GM18505 (cell line): ENCODE data around the gene TMEM80.

Experiments used
- ATAC-seq: cut with Tn5 transposase; IDR thresholded peaks from one replicate; pipeline ENCODE4 v1.9.1; 2021; ENCODE audit not compliant: unreplicated experiment
- POLR2A ChIP-seq: IDR thresholded peaks from 4 replicates; pipeline ENCODE4 v1.6.1; 2011; ENCODE audit warnings: borderline replicate concordance; ENCODE audit not compliant: insufficient read depth, insufficient read length; ENCODE audit errors: extremely low read depth

The TMEM80 gene

DNA sequence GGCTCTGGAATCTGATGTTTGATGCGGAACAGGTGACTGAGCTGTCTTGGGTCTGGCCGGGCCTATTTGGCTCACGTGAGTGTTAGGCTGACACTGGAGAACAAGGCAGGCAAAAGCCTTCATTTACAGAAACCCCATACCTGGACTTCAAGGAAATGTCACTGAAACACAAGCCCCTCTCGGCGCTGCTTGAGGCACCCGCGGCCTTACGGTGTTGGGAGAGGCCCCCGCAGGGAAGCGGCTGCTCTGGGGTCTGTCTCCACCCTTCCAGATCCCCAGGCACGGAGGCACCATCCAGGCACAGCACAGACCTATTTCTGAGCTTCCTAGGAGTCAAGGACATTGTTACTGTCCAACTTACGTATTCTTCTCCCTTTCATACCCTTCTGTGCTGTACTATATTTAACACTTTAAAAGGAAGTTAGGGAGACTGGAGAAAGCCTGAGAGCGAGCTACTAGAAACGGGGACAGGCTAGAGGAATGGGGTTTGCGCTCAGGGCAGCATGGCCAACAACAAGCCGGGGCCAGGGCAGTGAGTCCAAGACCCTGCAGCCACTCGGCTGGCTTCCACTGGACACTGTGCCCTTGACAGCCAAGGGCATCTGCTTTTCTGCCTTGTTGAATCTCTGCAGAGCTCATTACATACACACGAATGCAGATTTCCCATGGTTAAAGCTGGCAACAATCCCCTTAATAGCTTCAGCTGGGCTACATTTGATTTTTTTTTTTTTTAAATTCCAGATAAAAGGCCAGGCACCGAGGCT lies 34.8 kb upstream of the TMEM80 start:
- ATAC-seq, result no peak
- TF ChIP-seq POLR2A, result no peak

DNA sequence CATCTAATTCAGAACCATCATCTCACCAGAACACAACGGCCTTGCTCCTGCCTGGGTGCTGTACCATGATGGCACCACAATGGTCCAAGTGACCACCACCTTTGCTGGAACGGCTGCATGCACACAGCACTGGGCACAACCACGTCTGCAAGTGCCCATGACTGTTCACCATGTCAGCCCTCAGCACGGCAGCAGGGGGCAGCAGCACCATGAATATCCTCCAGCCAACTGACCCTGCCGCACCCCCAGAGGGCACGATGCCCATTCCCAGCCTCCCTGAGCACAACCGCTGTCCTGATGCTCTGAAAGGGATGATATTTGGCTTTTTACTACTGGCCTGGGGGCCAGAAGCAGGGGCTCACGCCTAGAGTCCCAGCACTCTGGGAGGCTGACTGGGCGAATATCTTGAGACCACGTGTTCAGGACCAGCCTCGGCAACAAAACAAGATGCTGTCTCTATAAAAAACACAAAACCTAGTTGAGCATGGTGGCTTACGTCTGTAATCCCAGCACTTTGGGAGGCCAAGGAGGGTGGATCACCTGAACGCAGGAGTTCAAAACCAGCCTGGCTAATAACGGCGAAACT lies 32.8 kb upstream of the TMEM80 start:
- no peak for TF ChIP-seq POLR2A
- ATAC-seq, result no peak

DNA sequence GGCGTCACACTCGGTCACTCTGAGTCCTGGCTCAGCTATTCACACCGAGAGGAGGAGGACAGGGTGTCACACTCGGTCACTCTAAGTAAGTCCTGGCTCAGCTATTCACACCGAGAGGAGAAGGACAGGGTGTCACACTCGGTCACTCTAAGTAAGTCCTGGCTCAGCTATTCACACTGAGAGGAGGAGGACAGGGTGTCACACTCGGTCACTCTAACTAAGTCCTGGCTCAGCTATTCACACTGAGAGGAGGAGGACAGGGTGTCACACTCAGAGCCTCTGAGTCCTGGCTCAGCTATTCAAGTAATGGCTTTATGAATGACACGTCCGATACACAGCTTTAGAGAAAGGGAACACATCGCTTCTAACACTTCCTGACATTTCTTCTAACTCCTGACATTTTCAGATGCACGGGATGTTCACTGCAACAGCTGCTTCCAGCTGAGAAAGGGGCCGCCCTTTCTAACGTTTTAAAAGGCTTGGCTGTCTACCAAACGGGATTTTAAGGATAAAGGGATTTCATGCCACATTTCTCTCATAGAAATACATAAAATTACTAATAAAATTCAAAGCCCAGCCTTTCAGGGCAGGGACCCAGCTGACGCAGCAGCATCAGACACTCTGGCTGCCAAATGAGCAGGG lies 30.4 kb upstream of the TMEM80 start:
- no peak for ATAC-seq
- no peak for TF ChIP-seq POLR2A

DNA sequence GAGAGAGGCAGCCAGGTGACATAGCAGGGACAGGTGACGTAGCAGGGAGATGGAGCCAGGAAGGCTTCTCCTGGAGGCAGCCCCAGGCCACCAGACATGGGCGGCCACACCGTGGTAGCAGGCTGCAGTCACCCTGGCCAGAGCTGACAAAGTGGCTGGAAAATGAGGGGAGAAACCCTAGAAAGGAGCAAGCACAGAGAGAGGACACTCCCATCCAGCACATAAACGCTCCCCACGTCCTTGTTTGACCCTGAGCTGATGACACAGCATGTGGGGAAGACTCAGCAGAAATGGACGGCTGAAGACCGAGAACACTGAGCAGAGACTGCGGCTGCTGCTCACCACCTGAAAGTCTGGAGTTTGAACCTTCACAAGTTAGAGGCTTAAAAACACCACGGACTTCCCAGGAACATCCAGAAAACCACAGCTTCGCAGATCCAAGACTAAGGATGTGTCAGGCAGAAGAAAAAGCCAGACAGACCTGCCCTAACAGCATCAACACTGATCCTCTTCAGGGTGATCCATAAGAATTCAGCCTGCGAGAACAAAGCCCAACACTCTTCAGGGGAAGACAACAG lies 29.8 kb upstream of the TMEM80 start:
- TF ChIP-seq POLR2A, result no peak
- ATAC-seq, result no peak

DNA sequence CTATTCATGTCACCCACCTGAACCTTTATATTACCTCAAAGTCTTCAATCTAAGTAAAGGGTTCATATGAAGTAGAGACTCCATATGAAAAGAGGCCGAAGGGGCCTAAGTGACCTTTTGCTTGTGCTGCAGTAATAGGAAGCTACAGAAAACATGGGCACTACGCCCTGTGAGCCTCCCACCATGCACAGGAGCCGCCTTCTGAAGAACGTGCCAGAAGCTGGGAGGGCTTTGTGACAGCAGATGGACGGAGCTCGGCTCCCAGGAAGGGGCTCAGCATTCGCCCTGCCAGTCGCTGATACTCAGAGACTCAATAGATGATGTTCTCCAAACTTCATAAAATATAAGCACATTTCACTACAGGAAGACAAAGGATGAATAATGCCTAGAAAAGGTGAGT lies 21.8 kb upstream of the TMEM80 start:
- TF ChIP-seq POLR2A, result no peak
- ATAC-seq, result no peak

DNA sequence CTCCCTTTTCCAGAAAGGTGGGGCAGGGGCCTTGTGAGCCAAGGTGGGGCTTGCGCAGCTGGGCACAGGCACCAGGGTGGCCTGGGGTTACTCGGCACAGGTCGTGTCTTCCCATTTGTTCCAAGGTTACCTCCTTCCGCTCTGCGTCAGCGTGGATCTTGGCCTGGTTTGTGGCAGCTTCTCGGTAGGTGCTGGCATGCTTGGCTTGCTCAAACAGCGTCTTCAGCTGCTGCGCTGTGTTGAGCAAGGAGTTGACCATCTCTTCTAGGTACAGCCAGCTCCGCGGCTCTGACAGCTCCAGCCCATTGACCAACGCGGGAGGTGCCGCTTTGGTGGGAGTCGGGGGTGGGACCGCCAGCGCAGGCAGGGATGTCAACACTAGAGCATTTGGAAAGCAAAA lies 21.2 kb upstream of the TMEM80 start:
- TF ChIP-seq POLR2A, result no peak
- ATAC-seq, result no peak

DNA sequence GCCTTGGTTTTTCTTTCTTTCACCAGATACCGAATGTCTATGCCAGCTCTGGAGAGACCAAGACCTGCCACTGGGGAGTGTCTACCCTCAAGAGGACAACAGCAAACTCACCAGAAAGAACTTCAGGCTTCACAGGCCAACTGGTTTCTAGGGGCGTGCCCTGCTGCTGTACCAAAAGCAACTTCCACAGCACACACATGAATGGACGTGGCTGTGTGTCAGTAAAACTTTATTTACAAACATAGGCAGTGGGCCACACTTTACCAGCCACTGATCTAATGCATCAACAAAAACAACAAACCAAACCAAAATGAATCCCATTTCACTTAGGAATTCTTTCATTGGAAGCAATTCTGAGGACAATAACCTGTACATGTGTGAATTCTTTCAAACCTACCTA lies 17.3 kb upstream of the TMEM80 start:
- ATAC-seq, result no peak

DNA sequence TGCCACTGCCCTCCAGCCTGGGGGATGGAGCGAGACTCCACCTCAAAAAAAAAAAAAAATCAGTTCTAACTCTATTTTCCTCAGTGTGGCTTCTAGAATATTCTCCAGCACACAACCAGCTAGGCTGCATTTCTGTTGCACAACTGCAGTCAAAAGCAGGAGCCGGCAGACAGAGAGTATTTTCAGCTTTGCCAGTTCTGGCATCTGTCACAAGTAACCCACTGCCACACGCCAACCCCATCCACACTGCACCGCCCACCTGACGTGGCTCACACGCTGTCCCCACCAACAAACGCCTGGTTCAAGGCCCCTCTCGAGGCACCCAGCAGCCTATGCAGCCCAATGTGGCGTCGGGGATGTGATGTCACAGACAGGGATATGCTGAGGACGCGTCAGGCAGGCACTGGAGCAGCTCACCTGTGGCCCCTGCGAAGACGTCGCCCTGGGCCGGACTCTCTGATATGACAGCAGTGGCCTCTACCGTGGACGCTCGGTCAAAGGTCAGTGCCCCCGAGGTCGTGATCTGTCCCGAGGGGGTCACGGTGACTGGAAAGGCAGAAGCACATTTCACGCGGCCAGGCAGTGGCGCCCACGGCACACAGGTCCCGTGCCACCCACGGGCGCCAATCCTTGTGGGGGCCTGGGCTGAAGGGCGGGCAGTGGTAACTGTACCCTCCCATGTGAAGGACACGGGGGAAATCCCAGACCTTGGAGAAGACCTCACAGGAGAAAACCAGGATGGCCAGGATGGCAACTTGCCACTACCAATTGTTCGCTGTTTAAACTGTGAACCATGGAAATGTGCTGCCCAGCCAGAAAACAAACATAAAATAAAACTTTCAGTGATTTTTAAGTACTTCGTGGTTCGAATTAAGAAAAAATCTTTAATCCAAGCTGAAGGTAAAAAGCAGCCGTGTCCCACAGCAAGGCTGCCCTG lies 16.1 kb upstream of the TMEM80 start:
- TF ChIP-seq POLR2A, result no peak
- no peak for ATAC-seq

More for the DNA sequence above, 17.3 kb upstream of the TMEM80 start:
- no peak for TF ChIP-seq POLR2A

DNA sequence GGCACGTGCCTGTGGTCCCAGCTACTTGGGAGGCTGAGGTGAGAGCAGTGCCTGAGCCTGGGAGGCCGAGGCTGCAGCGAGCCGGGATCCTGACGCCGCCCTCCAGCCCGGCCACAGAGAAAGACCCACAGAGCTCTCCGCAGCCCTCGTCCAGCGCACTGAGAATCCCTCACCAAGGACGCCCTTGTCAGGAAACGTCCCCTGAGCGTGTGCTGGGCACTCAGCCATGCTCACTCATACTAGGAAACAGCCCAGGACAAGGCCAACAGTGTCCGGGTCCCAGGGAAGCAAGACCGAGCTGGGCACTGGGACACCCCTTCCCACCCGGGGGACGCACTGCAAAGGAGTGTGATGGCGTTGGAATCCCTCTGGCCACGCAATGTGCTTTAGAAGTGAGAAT lies 15.1 kb upstream of the TMEM80 start:
- no peak for TF ChIP-seq POLR2A

DNA sequence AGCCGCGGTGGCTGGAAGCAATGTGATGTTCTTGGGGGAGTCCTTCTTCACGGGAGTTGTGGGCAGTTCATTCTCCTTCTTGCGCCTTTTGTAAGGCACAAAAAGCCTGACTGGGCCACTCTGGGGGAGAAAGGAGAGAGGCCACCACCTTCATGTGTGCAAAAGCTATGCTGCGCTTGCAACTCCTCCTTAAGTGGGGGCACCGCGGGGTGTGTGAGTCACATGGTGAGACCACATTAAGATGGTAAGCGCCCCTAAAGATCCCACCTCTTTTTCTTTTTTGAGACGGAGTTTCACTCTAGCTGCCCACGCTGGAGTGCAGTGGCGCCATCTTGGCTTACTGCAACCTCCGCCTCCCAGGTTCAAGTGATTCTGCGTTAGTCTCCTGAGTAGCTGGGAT lies 14.6 kb upstream of the TMEM80 start:
- TF ChIP-seq POLR2A, result no peak
- ATAC-seq, result no peak

More for the DNA sequence above, 15.1 kb upstream of the TMEM80 start:
- no peak for ATAC-seq

DNA sequence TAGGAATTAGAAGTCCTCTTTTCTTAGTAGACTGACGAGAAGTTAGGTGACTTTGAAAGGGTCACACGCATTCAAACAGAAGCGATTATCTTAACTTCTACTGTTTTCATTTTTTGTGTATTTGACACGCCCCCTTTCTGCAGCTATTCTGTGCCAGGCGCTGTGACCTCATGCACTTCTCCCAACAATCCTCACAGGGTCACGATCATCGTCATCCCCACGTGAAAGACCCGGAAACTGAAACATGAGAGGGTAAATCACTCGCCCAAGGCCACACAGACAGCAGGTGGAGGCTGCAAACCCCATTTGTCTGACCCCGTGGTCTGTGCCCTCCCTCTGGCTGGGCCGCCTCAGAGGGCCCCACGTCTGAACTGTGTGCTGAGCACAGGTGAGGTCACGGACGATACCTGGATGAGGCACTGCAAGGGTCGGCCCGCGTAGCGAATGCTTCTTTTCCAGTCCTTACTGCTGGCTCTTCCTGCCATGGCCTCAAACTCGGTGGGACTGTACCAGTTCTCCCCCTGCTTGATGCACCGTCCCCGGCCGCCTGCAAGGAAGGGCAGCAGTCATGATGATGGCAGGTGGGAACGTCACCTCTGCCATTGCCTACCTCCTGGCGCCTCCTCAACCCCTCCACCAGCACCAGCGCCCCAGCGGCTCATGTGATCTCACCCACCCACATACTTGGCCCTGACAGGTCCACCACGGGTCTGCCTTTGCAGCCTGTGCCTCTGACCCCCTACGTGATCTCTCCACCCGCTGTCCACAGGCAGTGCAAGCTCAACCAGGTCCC lies 9.0 kb upstream of the TMEM80 start:
- TF ChIP-seq POLR2A, result no peak
- ATAC-seq, result no peak

DNA sequence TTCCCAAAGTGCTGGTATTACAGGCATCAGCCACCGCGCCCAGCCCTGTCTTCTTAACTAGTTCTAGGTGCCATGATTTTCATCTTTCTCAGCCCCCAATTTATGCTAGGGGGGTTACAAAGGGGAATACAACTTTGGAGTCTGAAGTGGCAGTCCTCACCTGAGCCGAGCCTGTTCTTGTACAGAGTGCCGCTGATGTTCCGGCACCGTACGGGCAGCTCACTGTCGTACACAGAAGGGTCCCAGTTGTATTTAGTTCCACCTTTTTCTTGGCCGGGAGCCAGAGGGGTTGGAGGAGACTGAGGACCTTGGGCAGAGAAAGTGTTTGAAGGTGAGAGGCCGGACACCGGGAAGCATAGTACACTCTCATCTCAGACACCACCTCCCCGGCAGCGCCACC lies 7.9 kb upstream of the TMEM80 start:
- no peak for ATAC-seq

More for the DNA sequence above, 7.9 kb upstream of the TMEM80 start:
- TF ChIP-seq POLR2A, result no peak
